Measurements from ENCODE around the gene COL20A1.

COL20A1 gene

GRCh38 chr20:63312690-63313348 lies 19.8 kb downstream of the COL20A1 start:
- ChIA-PET CTCF (no interaction called here), POLR2A (no interaction called here)
- TF ChIP-seq ZNF549 (tag by site-specific recombination; IDR thresholded peaks at IDR 0.05) (no peak), YY1 (tag by site-specific recombination; IDR thresholded peaks at IDR 0.05) (no peak), ZNF280C (tag by site-specific recombination; IDR thresholded peaks at IDR 0.05) (no peak), ZNF10 (tag by site-specific recombination; IDR thresholded peaks at IDR 0.05) (no peak), ZBTB21 (tag by site-specific recombination; IDR thresholded peaks at IDR 0.05) (no peak), ZNF596 (tag by site-specific recombination; IDR thresholded peaks at IDR 0.05) (no peak), ZNF701 (tag by site-specific recombination; IDR thresholded peaks at IDR 0.05) (no peak), ZBTB48 (tag by site-specific recombination; IDR thresholded peaks at IDR 0.05) (no peak), ZNF146 (tag by site-specific recombination; IDR thresholded peaks at IDR 0.05) (no peak), ZBTB20 (tag by site-specific recombination; IDR thresholded peaks at IDR 0.05) (no peak), ZNF2 (tag by site-specific recombination; IDR thresholded peaks at IDR 0.05) (no peak), ZNF747 (tag by site-specific recombination; IDR thresholded peaks at IDR 0.05) (no peak), ZNF416 (tag by site-specific recombination; IDR thresholded peaks at IDR 0.05) (no peak), ZBTB26 (tag by site-specific recombination; optimal IDR thresholded peaks at IDR 0.05) (no peak), ZSCAN30 (tag by site-specific recombination; IDR thresholded peaks at IDR 0.05) (no peak)
- Histone ChIP-seq H3K9me3 (ENCODE audit: control insufficient read depth, insufficient read depth, low read depth, low read length) (no peaks in the 10 kb centered on the region), H3K4me1 (ENCODE audit: control insufficient read depth, insufficient read depth, low read length) (no peaks in the 10 kb centered on the region), H3K27ac (ENCODE audit: extremely low read depth, low read depth, low read length) (no peak overlapping the region), H3K4me3 (ENCODE audit: low read depth, low read length) (no peak overlapping the region), H3K36me3 (ENCODE audit: control insufficient read depth in 2 of 2, insufficient read depth in 1 of 2, low read length in 2 of 2) (no peaks in the 10 kb centered on the region)

DNA sequence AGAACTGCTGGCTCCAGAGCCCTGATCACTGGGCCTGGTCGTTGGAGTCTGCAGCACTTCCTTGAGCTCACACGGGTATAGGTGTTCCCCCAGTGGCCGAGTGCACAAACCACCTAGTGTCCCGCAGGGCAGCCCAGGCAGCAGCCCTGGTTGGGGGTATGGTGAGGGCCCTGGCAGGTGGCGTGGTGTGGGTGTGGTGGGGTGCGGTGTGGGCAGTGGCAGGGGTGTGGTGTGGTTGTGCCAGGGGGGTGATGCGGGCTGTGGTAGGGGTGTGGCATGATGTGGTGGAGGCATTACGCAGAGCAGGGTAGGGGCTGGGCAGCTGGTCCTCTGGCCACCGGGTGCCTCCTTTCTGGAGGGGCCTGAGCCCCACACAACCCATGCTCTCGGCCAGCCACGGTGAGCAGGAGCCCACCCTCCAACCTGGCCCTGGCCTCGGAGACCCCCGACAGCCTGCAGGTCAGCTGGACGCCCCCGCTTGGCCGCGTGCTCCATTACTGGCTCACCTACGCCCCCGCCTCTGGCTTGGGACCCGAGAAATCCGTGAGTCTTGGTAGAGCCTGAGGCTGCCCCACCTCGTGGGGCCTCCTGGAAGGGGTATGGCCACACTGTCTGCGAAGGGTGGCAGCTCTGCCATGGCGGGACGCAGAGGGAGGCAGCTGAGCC lies 20.5 kb downstream of the COL20A1 start:
- H3K4me1 ChIP-seq (ENCODE audit: control insufficient read depth, insufficient read depth, low read length): no peaks in the 10 kb centered on the region
- ChIA-PET POLR2A (no interaction called here), CTCF (interaction anchor here (0.8 to 1.1 kb wide), 2 partner anchors 68 to 69 kb away, joined by 4 to 6 read pairs; no protein-coding TSS in a partner anchor)
- H3K27ac ChIP-seq (ENCODE audit: extremely low read depth, low read depth, low read length): no peak overlapping the region
- H3K9me3 ChIP-seq (ENCODE audit: control insufficient read depth, insufficient read depth, low read depth, low read length): no peaks in the 10 kb centered on the region
- H3K4me3 ChIP-seq (ENCODE audit: low read depth, low read length): no peak overlapping the region
- no peaks in the 10 kb centered on the region for H3K36me3 ChIP-seq (ENCODE audit: control insufficient read depth in 2 of 2, insufficient read depth in 1 of 2, low read length in 2 of 2)
- TF ChIP-seq KLF1 (tag by site-specific recombination; IDR thresholded peaks at IDR 0.05) (peak; percentile 99), KLF8 (tag by site-specific recombination; IDR thresholded peaks at IDR 0.05) (peak; percentile 77), ZFHX2 (tag by site-specific recombination; conservative IDR thresholded peaks at IDR 0.05) (peak; percentile 49), ZNF280C (tag by site-specific recombination; IDR thresholded peaks at IDR 0.05) (no peak), ZNF600 (tag by site-specific recombination; IDR thresholded peaks at IDR 0.05) (0 out of 2 replicates have a peak, but pooled peaks have one; percentile 36), CTCF (tag by site-specific recombination; IDR thresholded peaks at IDR 0.05) (peak; percentile 26; the same call in 1 of the 2 replicates), ZNF701 (tag by site-specific recombination; IDR thresholded peaks at IDR 0.05) (no peak), ZIC2 (tag by site-specific recombination; IDR thresholded peaks at IDR 0.05) (peak; percentile 25; the same call in 1 of the 2 replicates), ZNF157 (tag by site-specific recombination; IDR thresholded peaks at IDR 0.05) (no peak), ZNF416 (tag by site-specific recombination; IDR thresholded peaks at IDR 0.05) (no peak), HIC1 (tag by site-specific recombination; IDR thresholded peaks at IDR 0.05) (peak; percentile 47; the same call in 1 of the 2 replicates), EGR2 (tag by site-specific recombination; IDR thresholded peaks at IDR 0.05; ENCODE audit: low read depth) (peak; percentile 32; the same call in 1 of the 2 replicates)

Measured in HEK293 (cell line).